PC-3 (cell line): ENCODE data around the gene B4GALT2.

Experiments used
- CTCF ChIP-seq: fragments of 300-600 bp; sonication (generic); conservative IDR thresholded peaks from 2 replicates; pipeline ENCODE4 v1.5.1; 2017; ENCODE audit warnings: antibody characterized with exemption, low read depth, mild to moderate bottlenecking, low read length
- EZH2 ChIP-seq: fragments of 300-600 bp; sonication (generic); IDR thresholded peaks from one replicate; pipeline ENCODE4 v1.6.1; 2017; ENCODE audit warnings: antibody characterized with exemption, mild to moderate bottlenecking, low read length; ENCODE audit not compliant: unreplicated experiment

GRCh38 chr1:43951021-43951985 is 27.7 kb upstream of the B4GALT2 start:
- TF ChIP-seq CTCF (no peak), EZH2 (no peak)
